Ecto neural progenitor cell (in vitro differentiated cells): ENCODE results near the gene EIPR1.

Experiments
- DNase-seq: peaks from one replicate; pipeline ENCODE4 v3.0.0-alpha.2; 2018; ENCODE audit warnings: low spot score

Gene EIPR1

DNA sequence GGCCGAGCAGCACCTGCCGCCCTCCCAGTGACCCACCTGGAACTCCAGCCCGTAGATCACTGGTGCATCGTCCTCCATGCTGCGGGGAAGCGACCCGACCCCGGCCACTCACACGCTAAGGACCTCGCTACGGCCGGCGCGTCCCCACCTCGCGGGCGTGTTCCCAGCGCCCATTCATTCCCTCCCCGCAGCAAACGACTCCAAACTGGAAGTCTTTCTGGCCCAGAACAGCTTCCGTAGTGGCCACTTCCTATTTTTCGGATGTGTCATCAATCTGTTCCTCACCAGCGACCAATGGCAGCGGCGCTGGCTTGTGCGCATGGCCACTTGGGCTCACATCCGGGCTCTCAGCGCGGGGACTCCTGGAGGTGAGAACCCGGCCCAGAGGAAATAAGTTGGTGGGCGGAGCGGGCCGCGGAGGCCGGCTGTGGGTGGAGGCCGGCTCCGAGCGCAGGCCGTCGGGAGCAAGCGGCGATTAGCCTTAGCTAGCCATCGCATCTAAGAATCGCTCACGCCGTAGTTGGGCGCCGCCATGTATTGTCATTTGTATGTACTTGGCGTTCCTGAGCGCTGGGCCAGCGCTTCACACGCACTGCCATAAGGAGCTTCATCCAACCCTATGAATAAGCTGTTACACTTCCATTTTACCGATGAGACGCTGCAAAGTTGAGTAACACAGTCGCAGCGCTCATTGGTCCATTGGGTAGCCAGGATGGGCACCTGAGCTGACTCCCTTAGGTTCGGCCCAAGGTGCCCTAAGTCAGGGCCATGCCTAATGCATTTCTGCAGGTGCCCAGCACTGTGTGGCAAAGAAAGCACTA lies at the start of gene EIPR1:
EIPR1 (minus strand) TSS at position 207 of the 821 bp plus-strand sequence; CDS start at position 78, 129 bp downstream.
- DNase-seq = peak; percentile 99

DNA sequence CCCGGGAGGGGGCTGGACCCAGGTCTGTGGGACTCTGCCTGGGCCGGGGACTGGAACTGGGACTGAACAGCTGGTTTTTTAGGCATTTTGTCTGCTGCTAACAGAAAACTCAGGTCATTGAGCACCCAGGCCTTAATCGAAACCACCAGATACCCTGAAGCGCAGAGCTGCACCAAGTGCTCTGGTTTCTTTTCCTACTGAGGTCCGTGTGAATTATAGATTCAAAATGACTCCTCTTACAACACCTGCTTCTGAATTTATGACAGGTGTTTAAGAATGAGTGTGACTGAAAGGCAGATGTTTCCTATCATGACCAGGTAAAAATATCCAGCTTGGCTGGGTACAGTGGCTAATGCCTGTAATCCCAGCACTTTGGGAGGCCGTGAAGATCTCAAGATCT lies 49.7 kb upstream of the EIPR1 start:
- DNase-seq = no peak

DNA sequence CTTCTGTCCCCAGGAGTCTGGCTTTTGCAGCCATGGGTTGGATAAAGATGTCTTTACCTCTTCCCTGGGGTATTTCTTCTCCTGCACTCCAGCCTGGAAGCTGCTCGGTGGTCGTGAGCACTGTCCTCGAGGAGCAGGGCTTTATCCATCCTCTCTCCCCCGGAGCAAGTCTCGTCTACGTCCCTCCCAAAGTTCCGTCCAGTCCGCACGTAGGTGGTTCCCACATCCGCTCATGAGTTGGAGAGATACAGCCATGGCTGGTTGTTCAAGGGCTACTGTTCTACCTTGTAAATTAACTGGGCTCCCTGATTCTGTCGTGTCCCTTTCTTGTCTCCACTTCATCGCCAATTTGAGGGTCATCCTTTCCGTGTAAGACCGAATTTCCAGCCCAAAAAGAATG lies 49.0 kb upstream of the EIPR1 start:
- no peak for DNase-seq

DNA sequence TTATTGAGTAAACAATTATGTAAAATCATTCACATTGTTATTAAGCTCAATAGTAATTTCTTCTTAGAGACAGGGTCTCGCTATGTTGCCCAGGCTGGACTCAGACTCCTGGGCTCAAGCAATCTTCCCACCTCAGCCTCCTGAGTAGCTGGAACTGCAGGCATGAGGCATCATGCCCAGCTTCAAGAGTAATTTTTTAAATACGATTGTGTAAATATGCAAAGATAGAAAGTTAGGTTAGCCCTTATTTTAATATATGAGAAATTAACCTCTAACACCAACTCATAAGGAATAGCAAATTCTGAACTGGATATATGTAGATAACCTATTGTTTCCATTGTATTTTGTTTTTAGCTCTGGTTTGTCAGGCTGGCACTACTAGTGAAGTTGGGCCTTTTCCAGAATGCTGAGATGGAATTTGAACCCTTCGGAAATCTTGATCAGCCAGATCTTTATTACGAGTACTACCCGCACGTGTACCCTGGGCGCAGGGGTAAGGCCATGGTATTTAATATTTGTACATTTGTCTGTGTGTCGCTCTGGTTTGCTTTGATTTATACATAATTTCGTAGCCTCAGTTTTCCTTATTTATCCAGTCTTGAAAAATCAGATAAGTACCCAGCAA lies 46.7 kb upstream of the EIPR1 start:
- DNase-seq = no peak

DNA sequence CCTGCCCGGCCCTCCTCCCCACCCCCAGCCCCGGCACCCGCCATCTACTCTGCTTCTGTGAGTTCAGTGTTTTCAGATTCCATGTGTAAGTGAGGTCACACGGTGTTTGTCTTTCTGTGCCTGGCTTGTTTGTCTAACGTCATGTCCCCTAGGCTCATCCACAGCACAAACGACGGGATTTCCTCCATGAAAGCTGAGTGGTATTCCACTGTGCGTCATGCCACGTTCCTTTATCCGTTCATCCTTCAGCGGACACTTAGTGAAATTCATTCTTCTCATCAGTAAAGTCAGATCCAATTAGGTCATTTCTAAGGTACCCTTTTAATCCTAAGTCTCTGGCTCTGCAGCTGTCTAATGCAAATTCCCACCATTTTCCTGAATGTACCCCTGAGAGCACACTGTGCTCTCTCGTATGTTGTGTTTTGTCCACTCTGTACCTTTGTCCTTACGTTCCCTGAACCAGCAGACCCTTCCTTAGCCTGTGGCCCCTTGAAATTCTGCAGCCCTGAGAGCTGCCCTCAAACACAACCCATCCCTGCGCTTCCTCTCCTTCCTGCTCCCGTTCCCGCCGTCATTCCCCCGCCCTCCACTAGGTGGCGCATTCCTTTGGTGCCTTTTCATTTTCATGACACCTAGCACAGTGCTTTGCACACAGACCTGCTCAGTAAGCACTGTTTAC lies 46.0 kb upstream of the EIPR1 start:
- peak; percentile 79 for DNase-seq

DNA sequence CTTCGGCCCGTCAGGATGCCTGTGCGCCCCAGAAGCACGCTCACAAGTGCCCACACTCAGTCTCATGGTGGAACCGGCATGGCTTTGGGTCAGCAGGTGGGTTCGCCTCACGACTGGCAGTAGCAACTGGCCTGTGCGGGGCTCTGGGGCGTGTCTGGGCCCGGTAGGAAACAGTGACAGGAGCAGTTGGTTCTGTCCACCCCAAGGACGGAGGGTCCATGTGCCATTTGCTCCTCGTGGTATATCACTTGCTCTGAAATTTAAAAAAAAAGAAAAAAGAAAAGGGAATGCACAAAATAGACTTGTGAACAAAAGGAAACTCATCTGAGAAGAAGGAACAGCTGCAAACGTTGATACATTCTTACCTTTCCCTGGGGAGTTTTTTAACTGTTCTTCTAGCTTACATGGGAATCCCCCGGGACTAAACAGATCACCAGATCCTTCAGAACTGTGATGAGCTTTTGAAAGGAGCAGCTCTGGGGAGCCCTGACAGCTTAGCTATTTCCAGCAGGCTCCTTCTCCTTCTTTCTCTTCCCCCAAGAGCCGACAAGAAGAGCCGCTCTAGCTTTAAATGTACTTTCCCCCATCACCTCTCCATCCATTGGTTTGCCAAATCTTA lies 44.7 kb upstream of the EIPR1 start:
- no peak for DNase-seq

DNA sequence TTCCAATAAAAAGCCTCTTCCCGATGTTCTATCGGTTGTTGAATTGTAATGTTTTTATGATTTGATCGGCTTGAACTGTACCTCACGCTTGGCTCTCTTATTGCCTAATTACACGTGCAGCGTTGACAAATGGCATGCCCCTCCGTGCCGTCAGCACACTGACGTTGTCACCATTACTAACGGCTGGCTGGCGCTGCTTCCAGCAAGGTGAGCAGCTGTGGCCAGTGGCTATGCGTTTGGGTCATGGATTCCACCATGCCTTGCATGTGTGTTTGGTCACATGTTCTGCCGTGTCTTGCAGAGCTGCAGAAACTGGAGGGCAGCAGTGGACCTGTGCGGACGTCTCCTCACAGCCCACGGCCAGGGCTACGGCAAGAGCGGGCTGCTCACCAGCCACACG lies 44.0 kb upstream of the EIPR1 start:
- no peak for DNase-seq

DNA sequence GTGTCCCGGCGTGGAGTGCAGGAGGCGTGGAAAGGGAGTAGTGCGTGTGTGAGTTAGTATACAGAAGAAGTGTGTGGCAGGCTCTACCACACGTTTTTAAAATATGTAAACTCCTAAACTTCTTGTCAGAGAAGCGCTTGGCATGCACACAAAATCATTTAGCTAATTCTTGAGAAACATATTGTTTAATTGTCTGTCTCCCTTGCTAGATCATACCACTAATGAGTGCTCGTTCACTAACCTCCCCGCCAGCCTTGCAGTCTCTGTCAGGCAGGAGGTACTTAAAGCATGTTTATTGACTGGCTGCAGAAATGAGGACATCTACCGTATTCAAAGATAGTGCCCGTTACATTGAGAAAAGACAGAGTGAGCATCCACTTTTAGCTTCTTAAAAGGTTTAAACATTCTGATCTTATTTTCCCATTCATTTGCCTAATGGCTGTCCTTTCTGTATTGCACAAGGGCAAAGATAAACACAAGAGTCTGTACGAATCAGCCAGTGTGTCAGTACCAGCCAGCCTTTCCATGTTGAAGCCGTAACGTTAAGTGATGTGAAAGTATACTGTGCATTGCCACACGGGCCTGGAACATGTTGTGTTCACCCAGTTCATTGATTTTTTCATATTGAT lies 43.3 kb upstream of the EIPR1 start:
- no peak for DNase-seq

DNA sequence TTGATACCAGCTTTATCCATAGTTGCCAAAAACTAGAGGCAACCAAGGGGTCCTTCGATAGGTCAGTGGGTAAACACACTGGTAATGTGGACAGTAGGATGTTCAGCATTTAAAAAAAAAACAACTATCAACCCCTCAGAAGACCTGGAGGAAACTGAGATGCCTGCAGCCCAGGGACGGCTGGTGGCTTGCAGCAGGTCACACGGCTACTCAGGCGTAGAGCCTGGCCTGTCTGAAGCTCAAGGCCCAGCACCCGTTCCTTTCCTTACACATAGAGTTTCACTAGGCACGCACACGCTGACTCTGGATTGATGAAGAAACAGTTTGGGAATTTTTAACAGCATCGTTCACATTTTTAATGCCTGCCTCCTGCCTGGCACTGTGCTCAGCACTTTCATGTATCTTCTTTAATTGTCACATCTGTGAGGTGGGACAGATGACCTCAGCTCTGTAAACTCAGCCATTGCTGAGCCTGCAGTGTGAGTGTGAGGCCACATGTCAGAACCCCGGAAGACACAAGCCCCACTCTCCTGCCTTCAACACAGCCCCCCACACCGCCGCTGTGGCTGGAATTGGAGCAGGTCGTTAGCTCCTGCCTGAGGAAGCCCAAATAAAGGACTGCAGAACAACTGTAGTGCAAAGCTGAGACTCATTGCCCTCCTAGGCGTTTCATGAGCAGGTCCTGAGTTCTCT lies 42.6 kb upstream of the EIPR1 start:
- DNase-seq = no peak

DNA sequence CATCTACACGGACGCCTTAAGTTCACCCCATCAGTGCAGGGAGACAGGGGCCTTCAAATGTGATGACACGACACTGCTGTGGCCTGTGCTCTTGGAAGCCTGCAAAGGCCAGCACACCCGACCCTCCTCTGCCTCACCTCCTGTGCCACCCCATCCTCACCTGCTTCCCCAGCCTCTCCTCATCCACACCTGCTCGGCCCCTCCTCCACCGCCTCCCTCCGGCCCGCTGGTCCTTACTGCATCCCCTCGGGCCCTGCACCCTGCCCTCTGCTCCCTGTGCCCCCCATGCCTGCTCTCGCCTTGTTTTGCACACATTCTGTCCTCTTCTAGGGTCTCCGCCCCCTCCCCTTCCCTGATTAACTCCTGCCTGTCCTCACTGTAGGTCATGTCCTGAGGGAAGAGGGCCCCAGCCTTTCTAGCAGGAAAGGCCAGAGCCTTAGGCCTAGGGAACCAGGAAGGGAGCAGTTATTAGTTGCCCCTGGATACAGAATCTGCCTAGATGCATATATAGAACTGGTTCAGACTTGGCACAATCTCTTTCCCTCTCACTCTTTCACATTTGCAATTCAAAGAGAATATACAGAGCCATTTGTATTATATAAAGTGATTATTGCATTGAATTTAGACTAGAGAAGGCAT lies 41.3 kb upstream of the EIPR1 start:
- DNase-seq = no peak

DNA sequence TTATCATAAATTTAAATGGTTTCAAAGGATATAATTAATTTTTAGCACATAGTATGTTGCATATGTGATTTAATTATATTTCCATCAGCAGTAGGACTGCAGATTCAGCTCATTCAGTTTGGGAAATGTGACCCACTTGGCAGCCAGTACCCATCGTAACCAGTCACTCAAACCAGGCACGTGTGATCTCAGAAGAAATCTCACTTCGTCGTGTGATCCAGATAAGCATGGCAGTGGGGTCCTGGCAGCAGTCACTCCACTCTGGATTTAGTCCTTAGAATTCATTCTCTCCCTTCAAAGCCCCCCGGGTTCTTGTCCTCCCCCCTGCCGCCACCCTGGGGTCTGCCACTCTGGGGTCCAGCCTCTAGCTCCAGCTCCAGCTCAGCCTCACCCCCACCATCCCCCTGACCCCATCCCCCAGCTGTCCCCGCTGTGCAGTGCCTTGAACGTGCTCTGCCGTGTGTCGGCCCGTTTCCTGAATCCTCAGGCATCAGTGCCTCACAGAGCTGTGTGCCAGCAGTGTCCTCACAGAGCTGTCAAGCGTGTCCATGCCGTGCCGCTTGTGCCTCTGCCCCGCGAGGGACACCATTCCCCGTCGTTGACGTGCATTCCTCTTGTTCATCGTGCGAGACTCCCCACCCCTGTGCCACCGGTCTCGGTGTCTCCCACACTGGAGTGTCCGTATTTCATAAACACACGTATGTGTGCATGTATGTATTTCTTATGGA lies 36.7 kb upstream of the EIPR1 start:
- DNase-seq = no peak

DNA sequence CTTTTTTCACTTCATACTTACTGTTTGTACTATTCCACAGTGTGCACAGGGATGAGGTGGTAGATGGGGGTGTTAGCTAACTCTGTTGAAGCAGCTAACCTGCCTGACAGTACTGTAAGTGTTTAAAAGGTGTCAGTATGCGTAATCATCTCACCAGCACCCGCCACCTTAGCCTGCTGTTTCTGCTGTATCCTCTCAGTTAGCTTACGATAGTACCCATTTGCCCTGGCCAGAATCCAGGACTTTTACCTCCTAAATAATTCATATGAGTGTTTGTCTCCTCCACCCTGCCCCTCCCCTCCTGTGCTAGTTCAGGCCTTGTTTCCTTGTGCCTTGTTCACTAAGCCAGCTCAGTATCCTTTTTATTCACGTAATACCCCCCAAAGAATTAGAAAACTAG lies 36.1 kb upstream of the EIPR1 start:
- DNase-seq = no peak

DNA sequence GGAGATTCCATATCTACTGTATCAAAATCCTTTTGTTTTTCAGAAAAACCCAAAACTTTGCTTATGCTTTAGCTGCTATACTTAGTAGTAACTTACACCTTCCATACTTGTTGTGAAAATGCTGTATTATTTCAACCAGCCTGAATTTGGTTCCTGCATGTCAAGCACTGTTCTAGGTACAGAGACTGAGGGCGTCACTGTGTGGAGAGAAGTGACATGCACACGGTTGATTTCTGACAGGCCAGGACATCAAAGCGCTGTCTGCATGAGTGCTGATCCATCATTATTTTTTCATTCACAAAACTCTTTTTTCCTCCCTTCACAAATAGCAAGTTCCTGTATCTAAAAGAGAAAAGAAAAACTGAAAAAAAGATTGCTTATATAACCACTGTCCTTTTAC lies 33.5 kb upstream of the EIPR1 start:
- DNase-seq = no peak

DNA sequence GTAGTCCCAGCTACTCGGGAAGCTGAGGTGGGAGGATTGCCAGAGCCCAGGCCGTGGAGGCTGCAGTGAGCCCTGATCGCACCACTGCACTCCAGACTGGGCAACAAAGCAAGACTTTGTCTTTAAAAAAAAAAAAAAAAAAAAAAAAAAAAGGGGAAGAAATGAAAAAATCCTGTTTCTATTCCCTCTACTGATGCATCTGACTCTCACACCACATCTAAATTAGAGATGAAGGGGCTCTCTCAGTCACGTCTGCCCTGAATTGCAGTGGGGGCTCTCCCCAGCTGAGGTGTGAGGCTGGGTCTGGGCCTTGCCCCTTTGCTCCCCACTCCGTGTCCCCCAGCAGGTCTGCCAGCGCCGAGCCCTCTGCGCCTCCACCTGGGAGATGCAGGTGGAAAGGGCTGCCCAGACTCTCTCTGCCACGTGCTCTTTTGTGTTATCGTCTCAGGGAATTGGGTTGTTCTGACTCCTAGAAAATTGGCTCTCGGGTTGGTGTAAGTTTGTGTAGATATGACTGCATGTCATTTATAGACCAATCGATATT lies 32.1 kb upstream of the EIPR1 start:
- DNase-seq = no peak

DNA sequence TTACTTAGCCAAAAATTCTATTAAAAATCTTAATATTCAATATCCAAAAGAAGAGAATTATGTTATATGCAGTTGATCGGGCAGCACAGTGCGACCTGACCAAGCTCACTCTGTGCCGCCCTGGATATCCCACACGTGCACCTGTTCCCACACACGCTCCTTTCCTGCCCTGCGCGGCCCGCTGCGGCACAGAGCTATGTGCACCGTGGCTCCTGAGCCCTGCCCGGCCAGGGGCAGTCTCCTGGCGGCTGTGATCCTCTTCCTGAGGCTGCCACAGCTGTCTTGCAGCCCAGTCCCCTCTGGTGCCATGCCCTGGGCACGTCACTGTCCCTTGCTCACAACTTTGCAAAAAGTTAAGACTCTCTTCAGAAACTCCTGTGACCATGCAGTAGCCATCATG lies 31.2 kb upstream of the EIPR1 start:
- no peak for DNase-seq

DNA sequence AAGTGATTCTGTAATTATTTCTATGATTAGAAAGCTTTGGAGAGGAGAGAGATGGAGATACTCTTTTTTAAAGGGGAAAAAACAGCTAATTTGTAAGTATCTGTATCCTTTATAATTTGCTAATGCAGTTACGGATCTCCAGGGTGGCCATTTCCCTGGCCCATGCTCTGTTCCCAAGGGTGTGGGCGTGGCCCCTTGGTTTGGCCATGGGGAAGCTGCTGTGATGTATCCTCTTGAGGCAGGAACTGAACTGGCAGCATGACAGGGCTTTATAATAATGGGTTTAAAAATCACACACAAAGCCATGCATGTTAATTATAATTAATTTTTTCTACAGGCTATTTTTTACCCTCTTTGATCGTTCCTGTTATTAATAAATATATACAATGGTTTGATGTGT lies 28.9 kb upstream of the EIPR1 start:
- DNase-seq = no peak

DNA sequence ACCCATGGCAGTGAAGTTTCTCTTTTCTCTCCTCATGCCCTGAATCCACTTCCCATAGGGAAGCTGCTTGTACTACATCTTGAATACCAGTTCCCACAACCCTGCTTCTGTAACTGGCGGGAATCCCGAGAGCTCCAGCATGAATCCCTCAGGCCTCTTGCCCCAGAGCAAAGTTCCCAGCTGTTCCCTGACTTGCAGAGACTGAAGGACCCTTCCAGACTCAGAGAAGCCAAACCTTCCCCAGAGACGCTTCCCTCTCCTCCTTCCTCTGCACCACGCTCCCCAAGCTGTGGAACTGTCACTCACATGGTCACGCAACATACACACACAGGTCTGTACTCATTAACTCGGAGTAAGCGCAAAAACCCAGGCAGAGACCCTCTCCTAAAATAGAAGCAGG lies 28.3 kb upstream of the EIPR1 start:
- no peak for DNase-seq

DNA sequence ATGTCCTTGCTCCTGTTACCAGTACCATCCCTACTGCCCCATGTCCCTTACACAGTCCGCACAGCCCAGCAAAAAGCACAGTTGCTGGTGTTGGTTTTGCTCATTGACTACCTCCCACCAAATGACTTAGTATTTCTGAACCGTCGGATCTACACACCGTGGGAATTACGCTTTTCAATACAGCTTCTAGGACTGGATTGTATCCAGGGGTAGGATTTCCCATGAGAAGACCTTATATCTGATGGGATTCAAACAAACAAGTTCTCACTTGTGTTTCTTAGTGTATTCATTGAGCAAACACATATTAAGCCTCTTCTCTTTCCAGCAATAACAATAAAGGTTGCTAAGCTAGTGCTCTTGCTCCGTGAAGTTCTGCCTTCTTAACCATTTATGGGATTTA lies 27.7 kb upstream of the EIPR1 start:
- no peak for DNase-seq

DNA sequence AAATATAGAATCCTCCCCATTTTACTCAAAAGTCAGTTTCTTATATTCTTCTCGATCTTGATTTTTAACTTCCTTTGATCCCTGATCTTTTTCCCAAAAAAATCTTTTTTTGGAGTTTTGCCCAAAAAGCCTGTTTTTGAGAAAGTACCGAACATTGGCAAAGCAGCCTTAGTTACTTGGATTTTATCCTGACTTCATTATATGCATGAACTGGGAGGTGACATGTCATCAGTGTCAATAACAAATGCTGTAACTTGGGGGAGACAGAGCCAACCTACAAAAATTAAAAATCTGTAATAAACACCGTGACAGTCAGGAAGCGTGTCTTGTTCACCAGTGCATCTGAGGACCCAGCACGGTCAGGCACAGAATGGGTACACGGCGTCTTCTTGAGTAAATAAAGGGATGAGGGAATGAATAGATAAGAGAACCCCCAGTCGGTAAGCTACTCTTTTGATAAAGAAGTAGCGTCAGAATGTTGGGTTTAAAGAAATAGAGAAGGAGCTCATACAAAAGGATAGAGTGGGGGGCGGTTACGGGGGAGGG lies 26.8 kb upstream of the EIPR1 start:
- no peak for DNase-seq
